Esophagus muscularis mucosa (tissue), 4 donors: ENCODE measurements around the gene SZRD1. TPM values are rescaled to one million over a fixed set of nuclear protein-coding genes. Genes with fewer than 3 reads are reported as not detected.

ENCODE experiments used
- DNase-seq: peaks from one replicate; pipeline ENCODE4 v3.0.0-alpha.2; 2017; ENCODE audit errors: extremely low spot score
- H3K27ac ChIP-seq, 4 donors: fragments of 200-600 bp; sonication (generic); replicated peaks in 1 of 4; 1 replicate in 3 of 4; 2 replicates in 1 of 4; pipeline ENCODE4 v1.5.1; 2016 to 2019; ENCODE audit warnings: mild to moderate bottlenecking in 1 of 4
- H3K27me3 ChIP-seq, 4 donors: fragments of 200-600 bp; sonication (generic); one replicate each; pipeline versions ENCODE4 v1.5.1 to v1.6.0; 2016 to 2019
- H3K36me3 ChIP-seq, 4 donors: fragments of 200-600 bp; sonication (generic); one replicate each; pipeline ENCODE4 v1.5.1; 2016 to 2019
- H3K4me1 ChIP-seq, 4 donors: fragments of 200-600 bp; sonication (generic); one replicate each; pipeline ENCODE4 v1.5.1; 2016 to 2019
- H3K4me3 ChIP-seq, 4 donors: fragments of 200-600 bp; sonication (generic); 1 replicate in 2 of 4; 2 replicates in 2 of 4; pipeline ENCODE4 v1.5.1; 2016 to 2019; ENCODE audit warnings: mild to moderate bottlenecking in 4 of 4, moderate library complexity in 1 of 4
- H3K9me3 ChIP-seq, 4 donors: fragments of 200-600 bp; sonication (generic); 1 replicate in 3 of 4; 2 replicates in 1 of 4; pipeline ENCODE4 v1.5.1; 2016 to 2019
- EP300 ChIP-seq: sonication (generic); formaldehyde crosslinking; IDR thresholded peaks from one replicate; pipeline ENCODE4 v1.6.1; 2017; ENCODE audit warnings: antibody characterized with exemption
- POLR2A ChIP-seq: fragments of 450-650 bp; IDR thresholded peaks from one replicate; pipeline ENCODE4 v1.6.1; 2017; ENCODE audit warnings: antibody characterized with exemption, moderate library complexity, mild to moderate bottlenecking, low read depth
- POLR2AphosphoS5 ChIP-seq, 2 donors: sonication (generic); formaldehyde crosslinking; IDR thresholded peaks; one replicate each; pipeline ENCODE4 v1.6.1; 2017; ENCODE audit warnings: antibody characterized with exemption in 2 of 2
- WGBS: methylation state at CpG from one replicate; pipeline ENCODE4 v1.1.5; 2018; 5-methylcytosine and 5-hydroxymethylcytosine counted together
- intact Hi-C: fragments of 100-400 bp; cut with DNase I; formaldehyde crosslinking; loops from one replicate; pipeline ENCODE4 v1.15.1; 2023
- total RNA-seq, 4 donors: library from RNA; depleted of rRNA; stranded (reverse); fragments of >200 nt; gene quantifications; one replicate each; pipeline versions ENCODE4 v1.1.0 to v1.2.1, GENCODE V29; 2016
- TF ChIP-seq, protein P1 (sequence below), 3 experiments: fragments of 200-600 bp in 2 of 3; fragments of 450-650 bp in 1 of 3; sonication (generic) in 2 of 3; IDR thresholded peaks; one replicate each; pipeline ENCODE4 v1.5.1; 2017 to 2019; ENCODE audit warnings: antibody characterized with exemption in 3 of 3, mild to moderate bottlenecking in 2 of 3, moderate library complexity in 1 of 3

SZRD1 gene
- total RNA-seq, 4 donors from 2014 or later: 70.2 to 110 (median 98.3) TPM

DNA sequence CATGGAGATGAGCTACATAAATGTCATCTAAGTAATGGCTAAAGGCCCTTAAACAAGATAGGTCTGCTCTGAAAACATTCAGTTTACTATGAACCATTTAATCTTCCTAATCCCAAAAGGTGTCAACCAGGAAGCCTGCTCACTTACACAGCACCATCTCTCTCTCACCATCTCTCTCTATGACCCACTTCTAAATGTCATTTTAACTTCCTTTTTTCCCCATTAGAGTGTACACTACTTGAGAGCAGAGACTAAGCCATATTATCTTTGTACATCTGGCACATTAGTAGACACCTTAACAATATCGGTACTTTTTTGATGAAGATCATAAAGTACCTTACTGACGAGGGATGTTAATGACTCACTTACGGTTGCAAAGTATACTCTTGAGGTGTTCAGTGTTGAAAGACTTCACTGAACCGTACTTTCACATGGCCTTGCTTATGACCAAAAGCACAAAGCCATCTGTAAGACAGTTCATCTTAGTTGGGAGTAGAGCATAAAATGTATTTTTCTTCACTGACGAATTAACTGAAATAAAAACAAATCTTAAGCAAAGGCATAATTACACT is 40.1 kb upstream of the SZRD1 start:
- no peaks in the 10 kb centered on the region for H3K27me3 ChIP-seq
- intact Hi-C loops: no loop called here
- H3K27ac ChIP-seq: no peak overlapping the region
- TF ChIP-seq POLR2A (no peak), POLR2AphosphoS5 (IDR thresholded peaks at IDR 0.05) (no peak), EP300 (no peak)
- TF ChIP-seq, protein P1, sequence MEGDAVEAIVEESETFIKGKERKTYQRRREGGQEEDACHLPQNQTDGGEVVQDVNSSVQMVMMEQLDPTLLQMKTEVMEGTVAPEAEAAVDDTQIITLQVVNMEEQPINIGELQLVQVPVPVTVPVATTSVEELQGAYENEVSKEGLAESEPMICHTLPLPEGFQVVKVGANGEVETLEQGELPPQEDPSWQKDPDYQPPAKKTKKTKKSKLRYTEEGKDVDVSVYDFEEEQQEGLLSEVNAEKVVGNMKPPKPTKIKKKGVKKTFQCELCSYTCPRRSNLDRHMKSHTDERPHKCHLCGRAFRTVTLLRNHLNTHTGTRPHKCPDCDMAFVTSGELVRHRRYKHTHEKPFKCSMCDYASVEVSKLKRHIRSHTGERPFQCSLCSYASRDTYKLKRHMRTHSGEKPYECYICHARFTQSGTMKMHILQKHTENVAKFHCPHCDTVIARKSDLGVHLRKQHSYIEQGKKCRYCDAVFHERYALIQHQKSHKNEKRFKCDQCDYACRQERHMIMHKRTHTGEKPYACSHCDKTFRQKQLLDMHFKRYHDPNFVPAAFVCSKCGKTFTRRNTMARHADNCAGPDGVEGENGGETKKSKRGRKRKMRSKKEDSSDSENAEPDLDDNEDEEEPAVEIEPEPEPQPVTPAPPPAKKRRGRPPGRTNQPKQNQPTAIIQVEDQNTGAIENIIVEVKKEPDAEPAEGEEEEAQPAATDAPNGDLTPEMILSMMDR (IDR thresholded peaks at IDR 0.05): no peak
- no peak for DNase-seq
- H3K36me3 ChIP-seq: peaks cover 0 to 8% (median 3%) of the 10 kb centered on the region in 4 donors
- WGBS: 87% methylated on average over 5 of the region's 5 CpGs
- H3K4me3 ChIP-seq: no peak overlapping the region
- H3K4me1 ChIP-seq: peaks cover 10 to 47% (median 30%) of the 10 kb centered on the region in 4 donors
- no peaks in the 10 kb centered on the region for H3K9me3 ChIP-seq

GRCh38 chr1:16334655-16335340 is 32.2 kb upstream of the SZRD1 start:
- WGBS: 87% methylated on average over 7 of the region's 7 CpGs
- TF ChIP-seq, protein P1 (IDR thresholded peaks at IDR 0.05): no peak
- no peak for TF ChIP-seq POLR2A
- no peak for TF ChIP-seq EP300
- no peak for TF ChIP-seq POLR2AphosphoS5 (IDR thresholded peaks at IDR 0.05)
- H3K9me3 ChIP-seq: no peaks in the 10 kb centered on the region
- H3K4me1 ChIP-seq: peaks cover 9 to 39% (median 23%) of the 10 kb centered on the region in 4 donors
- no peak for DNase-seq
- no peak overlapping the region for H3K4me3 ChIP-seq
- intact Hi-C loops: no loop called here
- no peak overlapping the region for H3K27ac ChIP-seq
- no peaks in the 10 kb centered on the region for H3K36me3 ChIP-seq
- H3K27me3 ChIP-seq: no peaks in the 10 kb centered on the region

- TF ChIP-seq, protein P1 (IDR thresholded peaks at IDR 0.05): no peak
- TF ChIP-seq EP300: no peak
- TF ChIP-seq POLR2A: no peak
- no peak for TF ChIP-seq POLR2AphosphoS5 (IDR thresholded peaks at IDR 0.05)
- WGBS: 95% methylated on average over 5 of the region's 5 CpGs
- Histone ChIP-seq H3K36me3 (no peaks in the 10 kb centered on the region), H3K4me3 (no peak overlapping the region), H3K9me3 (no peaks in the 10 kb centered on the region), H3K4me1 (peaks cover 13 to 41% (median 24%) of the 10 kb centered on the region in 4 donors), H3K27me3 (no peaks in the 10 kb centered on the region), H3K27ac (no peak overlapping the region)
- intact Hi-C loops: no loop called here
- DNase-seq: no peak
Observed at GRCh38 chr1:16338961-16339360, 28.1 kb upstream of the SZRD1 start.

DNA sequence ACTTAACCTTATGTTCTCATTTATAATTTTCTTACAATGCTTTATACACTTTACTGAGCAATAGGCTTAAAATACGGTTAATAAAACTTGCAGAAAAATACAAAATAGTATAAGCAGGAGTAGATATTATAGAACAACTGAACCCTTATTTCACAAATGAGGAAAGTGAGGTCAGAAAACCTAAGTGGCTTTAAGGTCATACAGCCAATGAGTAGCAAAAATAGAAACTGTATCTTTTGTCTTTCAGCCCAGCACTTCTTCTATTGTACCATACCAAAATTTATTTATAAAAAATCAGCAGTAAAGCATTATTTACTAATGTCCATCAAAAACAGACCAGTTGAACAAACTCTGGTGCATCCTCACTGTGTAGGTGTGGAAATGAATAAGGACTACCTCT is 26.4 kb upstream of the SZRD1 start:
- Histone ChIP-seq H3K9me3 (no peaks in the 10 kb centered on the region), H3K36me3 (no peaks in the 10 kb centered on the region), H3K27me3 (no peaks in the 10 kb centered on the region), H3K27ac (no peak overlapping the region), H3K4me1 (peaks cover 8 to 30% (median 21%) of the 10 kb centered on the region in 4 donors), H3K4me3 (no peak overlapping the region)
- TF ChIP-seq POLR2A (no peak), POLR2AphosphoS5 (IDR thresholded peaks at IDR 0.05) (no peak)
- TF ChIP-seq, protein P1 (IDR thresholded peaks at IDR 0.05): no peak
- 90% methylated on average over 1 of the region's 1 CpG for WGBS
- DNase-seq: no peak
- intact Hi-C loops: no loop called here
